IMR-90 (cell line): ENCODE results near the gene HSH2D.

Experiments used
- BHLHE40 ChIP-seq: fragments of 150-350 bp; IDR thresholded peaks from 2 replicates; pipeline ENCODE4 v1.6.1; 2016; ENCODE audit warnings: mild to moderate bottlenecking, low read depth, low read length
- MAFK ChIP-seq: IDR thresholded peaks from 2 replicates; pipeline ENCODE4 v1.6.1; 2012; ENCODE audit warnings: low read depth, low read length, improper control_type of control experiment
- MAZ ChIP-seq: IDR thresholded peaks from 2 replicates; pipeline ENCODE4 v1.6.1; 2012; ENCODE audit warnings: low read depth, mild to moderate bottlenecking, low read length, improper control_type of control experiment, moderate library complexity, borderline replicate concordance
- MXI1 ChIP-seq: IDR thresholded peaks from 2 replicates; pipeline ENCODE4 v1.6.1; 2012; ENCODE audit warnings: low read depth, mild to moderate bottlenecking, low read length, moderate library complexity, borderline replicate concordance
- NFE2L2 ChIP-seq: fragments of 150-350 bp; IDR thresholded peaks from 2 replicates; pipeline ENCODE4 v1.6.1; 2016; ENCODE audit warnings: low read depth, mild to moderate bottlenecking, low read length
- POLR2A ChIP-seq: IDR thresholded peaks from 2 replicates; pipeline ENCODE4 v1.6.1; 2012; ENCODE audit warnings: mild to moderate bottlenecking, low read depth, low read length
- RAD21 ChIP-seq: IDR thresholded peaks from 2 replicates; pipeline ENCODE4 v1.6.1; 2012; ENCODE audit warnings: low read length, improper control_type of control experiment
- RCOR1 ChIP-seq: IDR thresholded peaks from 2 replicates; pipeline ENCODE4 v1.6.1; 2012; ENCODE audit warnings: mild to moderate bottlenecking, low read length, improper control_type of control experiment; ENCODE audit not compliant: insufficient replicate concordance
- SMC3 ChIP-seq: fragments of 150-350 bp; IDR thresholded peaks from 2 replicates; pipeline ENCODE4 v1.6.1; 2016; ENCODE audit warnings: low read depth, mild to moderate bottlenecking, antibody characterized with exemption, low read length, moderate library complexity
- USF2 ChIP-seq: fragments of 150-350 bp; IDR thresholded peaks from 2 replicates; pipeline ENCODE4 v1.6.1; 2017; ENCODE audit warnings: mild to moderate bottlenecking, antibody characterized with exemption, low read length, low read depth
- TF ChIP-seq, protein P1 (sequence below): conservative IDR thresholded peaks from 2 replicates; pipeline ENCODE4 v1.5.1; 2012; ENCODE audit warnings: mild to moderate bottlenecking, low read depth, low read length, improper control_type of control experiment

DNA sequence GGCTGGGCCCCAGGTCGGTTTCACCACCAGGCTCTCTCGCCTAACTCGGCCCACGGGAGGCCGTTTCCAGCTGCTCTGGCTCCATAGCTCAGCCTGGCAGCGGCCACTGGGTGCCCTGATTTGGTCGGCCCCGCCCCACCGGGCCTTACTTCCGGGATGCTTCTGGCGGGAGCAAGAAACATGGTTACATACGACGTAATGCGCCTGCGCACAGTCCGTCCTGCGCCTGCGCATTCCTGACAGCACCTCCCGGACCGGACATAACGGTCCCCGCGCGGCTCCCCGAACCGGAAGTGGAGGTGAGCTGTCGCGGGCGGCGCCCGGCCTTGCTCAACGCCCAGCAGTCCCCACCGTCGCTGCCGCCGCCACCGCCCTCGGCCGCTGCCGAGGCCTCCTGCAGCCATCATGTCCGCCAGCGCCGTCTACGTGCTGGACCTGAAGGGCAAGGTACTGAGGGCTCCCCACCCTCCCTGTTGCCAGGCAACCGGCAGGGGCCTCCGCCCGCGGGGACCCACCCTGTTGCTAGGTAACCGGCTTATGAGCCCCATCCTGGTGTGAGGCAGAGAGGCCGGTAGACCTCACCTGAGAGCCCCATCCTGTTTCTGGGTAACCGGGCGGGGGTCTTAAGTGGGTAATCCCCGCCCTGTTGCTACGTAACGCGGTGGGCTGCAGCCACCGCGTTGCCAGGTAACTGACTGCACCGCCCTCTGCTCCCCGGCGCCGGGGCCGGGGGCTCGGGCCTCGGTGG lies 54.3 kb downstream of the HSH2D start, which contains the start of gene AP1M1:
- TF ChIP-seq BHLHE40 (no peak), POLR2A (0 out of 2 replicates have a peak, but pooled peaks have one; percentile 42), USF2 (no peak), RCOR1 (no peak), MXI1 (peak; percentile 35; the same call in 1 of the 2 replicates), MAZ (peak; percentile 48; the same call in 1 of the 2 replicates), NFE2L2 (no peak), MAFK (no peak), SMC3 (no peak), RAD21 (no peak)
- TF ChIP-seq, protein P1, sequence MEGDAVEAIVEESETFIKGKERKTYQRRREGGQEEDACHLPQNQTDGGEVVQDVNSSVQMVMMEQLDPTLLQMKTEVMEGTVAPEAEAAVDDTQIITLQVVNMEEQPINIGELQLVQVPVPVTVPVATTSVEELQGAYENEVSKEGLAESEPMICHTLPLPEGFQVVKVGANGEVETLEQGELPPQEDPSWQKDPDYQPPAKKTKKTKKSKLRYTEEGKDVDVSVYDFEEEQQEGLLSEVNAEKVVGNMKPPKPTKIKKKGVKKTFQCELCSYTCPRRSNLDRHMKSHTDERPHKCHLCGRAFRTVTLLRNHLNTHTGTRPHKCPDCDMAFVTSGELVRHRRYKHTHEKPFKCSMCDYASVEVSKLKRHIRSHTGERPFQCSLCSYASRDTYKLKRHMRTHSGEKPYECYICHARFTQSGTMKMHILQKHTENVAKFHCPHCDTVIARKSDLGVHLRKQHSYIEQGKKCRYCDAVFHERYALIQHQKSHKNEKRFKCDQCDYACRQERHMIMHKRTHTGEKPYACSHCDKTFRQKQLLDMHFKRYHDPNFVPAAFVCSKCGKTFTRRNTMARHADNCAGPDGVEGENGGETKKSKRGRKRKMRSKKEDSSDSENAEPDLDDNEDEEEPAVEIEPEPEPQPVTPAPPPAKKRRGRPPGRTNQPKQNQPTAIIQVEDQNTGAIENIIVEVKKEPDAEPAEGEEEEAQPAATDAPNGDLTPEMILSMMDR: no peak
